GM12878 (cell line): ENCODE measurements around the gene CPHXL2. TPM values are rescaled to one million over a fixed set of nuclear protein-coding genes. Genes with fewer than 3 reads are reported as not detected.

ENCODE experiments used
- ATAC-seq: fragments of 200-7000 bp; cut with Tn5 transposase; 3 replicates; pipeline ENCODE4 v1.9.1; 2020; ENCODE audit warnings: mild to moderate bottlenecking, moderate library complexity
- BruUV-seq: library from RNA; stranded (reverse); fragments of 400-500 nt; replicated peaks from 2 replicates; lab custom pipeline; 2021; lab: Mats Ljungman, UMichigan
- CTCF ChIA-PET: fragments of 300-600 bp; sonication (Branson Sonifier 250); formaldehyde crosslinking; extraction: SDS; loops from one replicate; lab custom pipeline; 2021; ENCODE audit warnings: inconsistent platforms; lab: Yijun Ruan, JAX
- POLR2A ChIA-PET: fragments of 350-600 bp; formaldehyde crosslinking; extraction: SDS; loops from one replicate; lab custom pipeline; 2021; ENCODE audit warnings: inconsistent platforms; lab: Charles Lee
- RAD21 ChIA-PET: fragments of 300-600 bp; sonication (Branson Sonifier 250); formaldehyde crosslinking; loops from one replicate; lab custom pipeline; 2023; ENCODE audit warnings: antibody characterized with exemption; ENCODE audit not compliant: unreplicated experiment; lab: Charles Lee
- SMC1A ChIA-PET: fragments of 300-600 bp; sonication (Branson Sonifier 250); formaldehyde crosslinking; loops from one replicate; lab custom pipeline; 2023; ENCODE audit not compliant: unreplicated experiment, uncharacterized antibody; lab: Charles Lee
- DNase-seq: peaks from one replicate; pipeline ENCODE4 v3.0.0-alpha.2; 2011; ENCODE audit warnings: low read depth, low spot score
- FAIRE-seq: peaks from 3 replicates; lab custom pipeline; 2011; peaks lifted over from hg19 to GRCh38; lab: Jason Lieb, UNC
- H2AFZ ChIP-seq: 2 replicates; pipeline ENCODE4 v1.6.0; 2011; ENCODE audit warnings: low read depth, low read length, control low read depth; ENCODE audit not compliant: control insufficient read depth
- H3K27ac ChIP-seq: 2 replicates; pipeline ENCODE4 v1.5.1; 2011; ENCODE audit warnings: control low read depth; ENCODE audit not compliant: control insufficient read depth, insufficient read depth
- H3K27me3 ChIP-seq, 2 experiments: replicated peaks in 1 of 2; 2 replicates each; pipeline versions ENCODE4 v1.6.0 to v1.6.1; 2011; ENCODE audit warnings: low read length in 1 of 2; ENCODE audit not compliant: control insufficient read depth in 2 of 2, insufficient read depth in 2 of 2
- H3K36me3 ChIP-seq, 2 experiments: 2 replicates each; pipeline ENCODE4 v1.5.1; 2011; ENCODE audit warnings: low read length in 1 of 2; ENCODE audit not compliant: control insufficient read depth in 2 of 2, insufficient read depth in 2 of 2
- H3K4me1 ChIP-seq: 2 replicates; pipeline ENCODE4 v1.6.1; 2011; ENCODE audit warnings: mild to moderate bottlenecking, low read length, moderate library complexity, mixed read lengths; ENCODE audit not compliant: control insufficient read depth, insufficient read depth
- H3K4me2 ChIP-seq: 2 replicates; pipeline ENCODE4 v1.6.0; 2011; ENCODE audit warnings: control low read depth; ENCODE audit not compliant: control insufficient read depth, insufficient read depth
- H3K4me3 ChIP-seq: fragments of 200-600 bp; sonication (generic); 2 replicates; pipeline ENCODE4 v1.5.1; 2016
- H3K79me2 ChIP-seq: 2 replicates; pipeline ENCODE4 v1.6.0; 2011; ENCODE audit warnings: low read length; ENCODE audit not compliant: control insufficient read depth, insufficient read depth
- H3K9ac ChIP-seq: 2 replicates; pipeline ENCODE4 v1.8.0; 2011; ENCODE audit warnings: low read length, control low read depth, mixed read lengths; ENCODE audit not compliant: control insufficient read depth, insufficient read depth
- H3K9me3 ChIP-seq: replicated peaks from 3 replicates; pipeline ENCODE4 v1.5.1; 2011; ENCODE audit warnings: mild to moderate bottlenecking, low read length; ENCODE audit not compliant: control insufficient read depth, insufficient read depth
- H4K20me1 ChIP-seq: 2 replicates; pipeline ENCODE4 v1.6.0; 2011; ENCODE audit not compliant: control insufficient read depth, insufficient read depth
- CBX3 ChIP-seq: fragments of 200-600 bp; sonication (generic); IDR thresholded peaks from 2 replicates; pipeline ENCODE4 v1.6.1; 2016; ENCODE audit warnings: low read depth, borderline replicate concordance
- EED ChIP-seq: sonication (generic); IDR thresholded peaks from 2 replicates; pipeline ENCODE4 v1.6.1; 2016; ENCODE audit warnings: antibody characterized with exemption, low read depth
- EGR1 ChIP-seq, 2 experiments: IDR thresholded peaks; 1 replicate in 1 of 2; 2 replicates in 1 of 2; pipeline ENCODE4 v1.6.1; 2011 to 2012; ENCODE audit warnings: low read depth in 2 of 2, low read length in 2 of 2, borderline replicate concordance in 1 of 2, mild to moderate bottlenecking in 1 of 2, moderate library complexity in 1 of 2
- HCFC1 ChIP-seq: fragments of 150-350 bp; IDR thresholded peaks from 2 replicates; pipeline ENCODE4 v1.6.1; 2014; ENCODE audit warnings: low read length
- MTA3 ChIP-seq: IDR thresholded peaks from 2 replicates; pipeline ENCODE4 v1.6.1; 2012; ENCODE audit warnings: low read length, inconsistent platforms, borderline replicate concordance
- PAX8 ChIP-seq: fragments of 450-650 bp; IDR thresholded peaks from 2 replicates; pipeline ENCODE4 v1.6.1; 2017; ENCODE audit warnings: mild to moderate bottlenecking, moderate library complexity
- RELA ChIP-seq: fragments of 450-650 bp; IDR thresholded peaks from 2 replicates; pipeline ENCODE4 v1.8.0; 2014; ENCODE audit warnings: borderline replicate concordance; ENCODE audit not compliant: partially characterized antibody
- SIN3A ChIP-seq: IDR thresholded peaks from 2 replicates; pipeline ENCODE4 v1.6.1; 2012; ENCODE audit warnings: low read depth, low read length, improper control_type of control experiment
- SKIL ChIP-seq: fragments of 450-650 bp; IDR thresholded peaks from 2 replicates; pipeline ENCODE4 v1.6.1; 2017; ENCODE audit warnings: mild to moderate bottlenecking, low read depth, inconsistent platforms; ENCODE audit not compliant: poor library complexity, severe bottlenecking
- SMAD1 ChIP-seq: fragments of 450-650 bp; IDR thresholded peaks from 2 replicates; pipeline ENCODE4 v1.6.1; 2018; ENCODE audit warnings: mild to moderate bottlenecking, low read depth; ENCODE audit not compliant: partially characterized antibody
- SREBF1 ChIP-seq: IDR thresholded peaks from 2 replicates; pipeline ENCODE4 v1.6.1; 2012; ENCODE audit warnings: mild to moderate bottlenecking, low read length
- ZNF24 ChIP-seq: fragments of 450-650 bp; IDR thresholded peaks from 2 replicates; pipeline ENCODE4 v1.6.1; 2017; ENCODE audit warnings: antibody characterized with exemption, mild to moderate bottlenecking
- ZNF687 ChIP-seq: fragments of 450-650 bp; IDR thresholded peaks from 2 replicates; pipeline ENCODE4 v1.6.1; 2017; ENCODE audit warnings: mild to moderate bottlenecking, moderate library complexity
- WGBS: methylation state at CpG from one replicate; pipeline ENCODE4 v1.1.6; 2016; ENCODE audit warnings: low lambda C conversion rate; ENCODE audit not compliant: insufficient replicate concordance, insufficient coverage; ENCODE audit errors: missing lambda C conversion rate; 5-methylcytosine and 5-hydroxymethylcytosine counted together
- in situ Hi-C: fragments of 300-500 bp; cut with MboI; formaldehyde crosslinking; loops from 9 replicates; pipeline ENCODE4 v1.14.3; 2018; ENCODE audit warnings: mixed read lengths
- intact Hi-C: fragments of 100-400 bp; cut with micrococcal nuclease; formaldehyde crosslinking; loops from one replicate; pipeline ENCODE4 v1.14.2; 2022; ENCODE audit not compliant: unreplicated experiment
- polyA plus RNA-seq, 11 experiments: library from polyadenylated mRNA; depleted of rRNA in 4 of 11; unstranded in 6 of 11; stranded (reverse) in 5 of 11; fragments of >200 nt; fragmentation: Nextera tagmentation in 4 of 11; fragmentation: Illumina TruSeq in 1 of 11; extraction: Ambion mirVana in 4 of 11; extraction: Trizol in 1 of 11; gene quantifications; 1 replicate in 1 of 11; 2 replicates in 10 of 11; pipeline versions ENCODE4 v1.2.1 to v1.2.3, GENCODE V29; 2011 to 2016; ENCODE audit warnings: inconsistent platforms in 2 of 11, missing spikeins in 2 of 11, low read depth in 1 of 11
- total RNA-seq, 4 experiments: library from RNA; depleted of rRNA in 3 of 4; stranded (reverse); fragments of >200 nt in 3 of 4; fragmentation: Illumina TruSeq in 1 of 4; extraction: Trizol in 1 of 4; gene quantifications; 2 replicates each; pipeline versions ENCODE4 v1.2.1 to v1.2.3, GENCODE V29; 2013 to 2021
- TF ChIP-seq, protein P1 (sequence below): fragments of 450-650 bp; IDR thresholded peaks from 2 replicates; pipeline ENCODE4 v1.6.1; 2018; ENCODE audit warnings: mild to moderate bottlenecking, low read depth, moderate library complexity; ENCODE audit not compliant: partially characterized antibody

The CPHXL2 gene
- total and polyA plus RNA-seq, 10 of the 15 experiments (the other 5 are each of a cell fraction or from before 2014, with no cell fraction given) = not detected

DNA sequence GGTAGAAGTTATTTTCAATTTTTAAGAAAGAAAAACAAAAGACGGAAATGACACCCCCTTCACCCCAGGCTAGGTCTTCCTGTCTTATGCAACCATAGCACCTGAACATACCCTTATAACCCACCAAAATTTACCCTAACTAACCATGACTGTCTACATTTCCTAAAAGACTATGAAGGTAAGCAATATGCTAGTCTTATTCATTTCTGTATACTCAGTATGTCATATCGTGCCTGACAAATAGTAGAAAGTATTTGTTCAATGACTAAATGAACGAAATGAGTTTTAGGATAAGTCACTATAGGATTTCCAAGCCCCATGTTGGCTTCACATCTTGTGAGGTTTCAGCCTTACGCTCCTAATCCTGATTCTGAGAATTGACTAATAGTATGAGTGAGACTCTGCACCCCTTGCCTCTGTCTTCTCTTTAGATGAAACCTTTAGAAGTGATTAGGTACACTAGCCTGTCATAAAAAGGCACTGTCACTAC is 60.2 kb downstream of the CPHXL2 start (continued):
- TF ChIP-seq ZNF687 = no peak
- no peak; the same call in 1 of the 2 replicates for TF ChIP-seq MTA3
- TF ChIP-seq ZNF24 = no peak
- peak; percentile 51; the same call in 1 of the 2 replicates for TF ChIP-seq EED
- no peak for TF ChIP-seq RELA
- no peak for TF ChIP-seq HCFC1
- TF ChIP-seq SREBF1 = no peak

- Histone ChIP-seq H3K79me2 (peaks cover 2% of the 10 kb centered on the region; the same call in 1 of the 2 replicates), H3K36me3 (peaks cover 6 to 33% of the 10 kb centered on the region in 2 experiments), H3K4me3 (no peak overlapping the region), H4K20me1 (no peaks in the 10 kb centered on the region), H3K27ac (peak overlapping the region; percentile 32; the same call in 1 of the 2 replicates), H3K27me3 (no peaks in the 10 kb centered on the region), H3K9ac (no peak overlapping the region), H3K4me1 (peaks cover 21% of the 10 kb centered on the region), H3K9me3 (no peaks in the 10 kb centered on the region), H2AFZ (no peak overlapping the region), H3K4me2 (no peak overlapping the region)
- intact Hi-C loops = no loop called here
- DNase-seq (no peak), ATAC-seq (no peak), FAIRE-seq (no peak)
- 100% methylated on average over 2 of the region's 2 CpGs for WGBS
- RAD21 ChIA-PET = interaction anchor here (0.7 kb wide), 1 partner anchor 140 kb away, joined by 4 read pairs; no protein-coding TSS in a partner anchor
- POLR2A ChIA-PET = interaction anchor here (0.6 kb wide), 1 partner anchor 26 kb away, joined by 4 read pairs; no protein-coding TSS in a partner anchor
- SMC1A ChIA-PET = interaction anchor here (1.7 kb wide), 1 partner anchor 9 kb away, joined by 6 read pairs; no protein-coding TSS in a partner anchor
- in situ Hi-C loops = no loop called here
- CTCF ChIA-PET = interaction anchor here (1.0 to 9.5 kb wide), 5 partner anchors 9 to 151 kb away, joined by 3 to 153 read pairs (median 4); partner anchors contain the start of gene TMEM170A
- no TSS peak for BruUV-seq
- TF ChIP-seq PAX8 (no peak), CBX3 (no peak), SMAD1 (no peak), EGR1 (IDR thresholded peaks at IDR 0.05; ENCODE audit: borderline replicate concordance in 1 of 2, low read depth in 2 of 2, low read length in 2 of 2) (no peak), SKIL (no peak), SIN3A (no peak)
- TF ChIP-seq, protein P1, sequence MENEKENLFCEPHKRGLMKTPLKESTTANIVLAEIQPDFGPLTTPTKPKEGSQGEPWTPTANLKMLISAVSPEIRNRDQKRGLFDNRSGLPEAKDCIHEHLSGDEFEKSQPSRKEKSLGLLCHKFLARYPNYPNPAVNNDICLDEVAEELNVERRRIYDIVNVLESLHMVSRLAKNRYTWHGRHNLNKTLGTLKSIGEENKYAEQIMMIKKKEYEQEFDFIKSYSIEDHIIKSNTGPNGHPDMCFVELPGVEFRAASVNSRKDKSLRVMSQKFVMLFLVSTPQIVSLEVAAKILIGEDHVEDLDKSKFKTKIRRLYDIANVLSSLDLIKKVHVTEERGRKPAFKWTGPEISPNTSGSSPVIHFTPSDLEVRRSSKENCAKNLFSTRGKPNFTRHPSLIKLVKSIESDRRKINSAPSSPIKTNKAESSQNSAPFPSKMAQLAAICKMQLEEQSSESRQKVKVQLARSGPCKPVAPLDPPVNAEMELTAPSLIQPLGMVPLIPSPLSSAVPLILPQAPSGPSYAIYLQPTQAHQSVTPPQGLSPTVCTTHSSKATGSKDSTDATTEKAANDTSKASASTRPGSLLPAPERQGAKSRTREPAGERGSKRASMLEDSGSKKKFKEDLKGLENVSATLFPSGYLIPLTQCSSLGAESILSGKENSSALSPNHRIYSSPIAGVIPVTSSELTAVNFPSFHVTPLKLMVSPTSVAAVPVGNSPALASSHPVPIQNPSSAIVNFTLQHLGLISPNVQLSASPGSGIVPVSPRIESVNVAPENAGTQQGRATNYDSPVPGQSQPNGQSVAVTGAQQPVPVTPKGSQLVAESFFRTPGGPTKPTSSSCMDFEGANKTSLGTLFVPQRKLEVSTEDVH = no peak
Observed at GRCh38 chr16:75615619-75616018, 61.2 kb downstream of the CPHXL2 start.
